ENCODE data around the gene MMEL1.

MMEL1 gene

DNA sequence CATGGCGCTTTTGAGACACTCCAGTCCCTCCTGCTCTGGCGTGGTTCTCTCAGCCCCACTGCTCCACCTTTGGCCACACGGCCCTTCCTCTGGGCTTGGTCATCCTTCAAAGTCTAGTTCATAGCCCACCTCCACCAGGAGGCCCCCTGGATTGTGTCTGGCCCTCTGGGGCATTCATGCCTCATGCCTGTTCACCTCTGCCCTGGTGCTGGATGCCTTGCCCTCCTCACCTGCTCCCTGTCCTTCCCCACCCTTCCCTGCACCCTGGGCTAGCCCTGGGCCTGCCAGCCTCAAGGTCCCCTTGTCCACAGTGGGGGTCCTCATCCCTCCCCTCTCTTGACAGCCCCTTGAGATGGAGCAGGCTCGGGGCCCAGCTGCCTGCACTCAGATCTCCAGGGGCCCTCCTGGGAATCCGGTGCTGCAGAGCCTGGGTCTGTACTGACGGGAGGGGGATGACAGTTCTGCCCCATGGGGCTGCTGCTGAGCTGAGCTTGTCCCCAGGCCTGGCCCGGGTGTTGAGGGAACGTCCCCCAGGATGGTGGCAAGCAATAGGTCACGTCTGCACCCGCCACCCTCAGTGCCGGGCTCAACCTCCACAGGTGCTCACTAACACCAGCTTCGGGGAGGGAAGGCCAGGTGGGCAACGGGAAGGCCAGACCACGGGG is 27.8 kb downstream of the MMEL1 start:
- DNase-seq (ENCODE audit: low read depth): no peak

- DNase-seq (ENCODE audit: low read depth): no peak
Observed at GRCh38 chr1:2604156-2604843, 28.5 kb downstream of the MMEL1 start.

DNA sequence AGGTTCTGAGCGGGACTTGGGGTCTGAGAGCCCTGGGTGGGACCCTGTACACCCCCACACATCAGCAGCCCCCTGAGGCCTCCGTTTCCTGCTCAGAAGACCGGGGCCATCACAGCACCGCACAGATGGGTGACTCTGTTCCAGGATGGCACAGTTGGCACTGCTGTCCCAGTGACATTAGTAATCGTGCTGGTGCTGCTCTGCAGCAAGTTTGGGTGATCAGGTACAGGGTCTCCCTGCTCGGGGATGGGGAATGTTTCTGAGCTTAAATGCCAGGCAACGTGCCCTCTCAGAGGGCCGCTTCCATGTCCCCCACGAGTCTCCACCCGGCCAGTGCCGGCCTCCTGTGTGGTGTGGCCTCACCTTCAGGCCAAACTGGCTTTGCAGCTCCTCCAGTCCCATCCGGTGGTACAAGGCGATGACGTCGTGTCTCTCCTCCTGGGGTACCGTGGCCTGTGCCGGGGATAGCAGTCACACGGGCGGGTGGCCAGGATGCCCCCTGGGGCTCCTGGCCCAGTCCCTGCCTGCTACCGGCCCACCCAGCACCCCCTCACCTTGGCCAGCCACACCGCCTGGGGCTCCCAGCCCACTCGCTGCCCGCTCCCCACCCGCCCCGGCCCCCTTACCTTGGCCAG is 29.2 kb downstream of the MMEL1 start:
- DNase-seq (ENCODE audit: low read depth): no peak

DNA sequence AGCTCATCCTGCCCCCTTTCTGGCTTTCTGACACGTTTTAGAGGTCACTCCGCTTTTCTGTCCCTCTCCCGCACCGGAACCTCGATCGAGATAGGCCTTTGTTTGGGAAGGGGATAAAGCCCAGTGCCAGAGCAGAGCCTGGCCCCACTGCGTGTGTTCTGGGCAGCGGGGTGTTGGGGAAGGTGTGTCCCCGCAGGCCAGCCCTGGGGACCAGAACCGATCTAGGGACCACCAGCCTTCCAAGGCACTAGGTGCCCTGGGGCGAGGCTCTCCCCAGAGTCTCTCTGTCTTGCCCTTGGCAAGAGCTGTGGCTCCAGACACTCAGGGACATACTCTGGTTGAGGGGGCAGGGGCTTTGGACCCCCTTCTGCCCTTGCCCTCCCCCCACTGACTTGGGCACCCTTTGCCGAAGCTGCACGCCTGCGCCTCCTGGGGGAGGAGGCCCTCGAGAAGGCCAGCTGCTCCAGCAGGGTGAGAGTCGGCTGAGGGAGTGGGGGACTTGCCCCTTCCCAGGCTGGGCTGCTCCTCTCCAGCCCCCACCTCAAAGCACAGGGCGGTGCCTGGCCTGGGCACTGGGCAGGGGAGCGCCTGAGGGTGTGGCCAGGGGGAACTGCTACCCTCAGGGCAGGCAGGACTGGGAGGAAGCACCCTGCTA is 29.8 kb downstream of the MMEL1 start:
- DNase-seq (ENCODE audit: low read depth): no peak

DNA sequence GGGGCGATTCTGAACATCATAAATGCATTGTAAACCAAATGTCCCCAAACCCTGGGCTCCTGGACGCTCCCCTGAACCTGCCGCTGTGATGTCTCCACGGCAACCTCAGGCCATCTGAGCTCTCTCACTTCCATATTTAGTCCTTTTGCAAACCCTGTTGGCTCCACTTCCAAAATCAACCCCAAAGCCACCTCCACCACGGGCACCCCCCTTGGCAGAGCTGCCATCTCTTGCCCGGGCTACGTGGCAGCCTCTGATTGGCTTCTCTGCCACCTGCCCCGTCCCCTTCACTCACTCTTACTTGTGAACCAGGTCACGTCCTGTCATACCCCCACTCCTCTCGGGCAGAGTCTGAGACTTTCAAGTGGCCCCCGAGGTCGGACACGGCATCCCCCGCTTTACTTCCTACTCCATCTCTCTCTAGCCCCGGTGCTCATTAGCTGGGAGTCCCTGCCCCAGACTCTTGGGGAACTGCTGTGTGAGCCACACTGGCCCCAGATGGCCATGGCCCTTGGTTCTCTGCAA is 30.4 kb downstream of the MMEL1 start:
- no peak for DNase-seq (ENCODE audit: low read depth)

DNA sequence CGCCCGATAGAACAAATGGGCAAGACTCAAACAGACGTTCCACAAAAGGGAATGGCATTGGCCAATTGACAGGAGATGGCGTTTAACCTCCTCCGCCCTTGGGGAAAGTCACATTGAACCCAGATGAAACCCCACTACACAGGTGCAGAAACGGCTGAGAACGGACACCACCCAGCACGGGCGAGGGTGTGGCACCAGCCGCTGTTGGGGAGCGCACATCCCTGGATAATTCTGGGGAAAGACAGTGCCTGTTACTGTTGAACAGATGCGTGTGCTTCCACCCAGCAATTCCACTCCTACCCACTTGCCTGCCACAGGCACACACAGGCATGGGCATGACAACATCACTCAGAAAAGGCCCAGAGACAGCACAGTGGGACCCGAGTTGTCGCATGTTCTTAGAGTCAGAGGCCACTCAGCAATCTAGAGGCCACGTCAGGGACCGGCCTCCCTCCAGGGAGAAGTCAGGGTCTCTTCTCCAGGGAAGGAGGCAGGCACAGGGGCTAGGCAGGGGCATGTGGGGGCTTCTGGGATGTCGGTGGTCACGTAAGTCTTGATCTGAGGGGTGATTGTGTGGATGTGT is 31.0 kb downstream of the MMEL1 start:
- DNase-seq (ENCODE audit: low read depth): no peak

DNA sequence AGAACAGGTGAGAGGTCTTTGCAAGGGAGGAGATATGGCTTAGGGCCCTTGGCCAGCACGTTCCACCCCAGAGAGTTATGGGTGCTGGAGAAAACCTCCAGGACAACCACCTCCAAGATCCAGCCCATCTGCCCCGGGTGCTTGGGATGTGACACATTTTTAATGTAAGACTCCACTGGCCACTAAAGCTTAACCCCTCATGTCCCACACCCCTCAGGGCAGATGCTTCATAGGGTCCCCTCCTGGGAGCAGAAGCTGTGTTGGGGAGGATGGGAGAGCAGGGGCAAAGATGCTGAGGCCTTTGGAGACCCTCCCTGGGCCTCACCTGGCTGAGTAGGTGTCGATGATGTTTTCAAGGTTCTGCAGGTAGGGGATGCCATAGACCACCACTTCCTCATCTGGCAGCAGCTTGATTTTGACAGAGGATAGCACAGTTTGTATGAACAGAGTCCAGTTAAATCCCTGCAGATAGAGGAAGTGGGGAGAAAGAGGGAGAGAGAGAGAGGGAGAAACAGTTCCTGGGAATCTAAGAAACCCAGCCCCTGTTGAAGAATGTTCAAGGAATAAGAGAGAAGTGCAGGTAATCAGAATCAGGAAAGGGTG is 34.4 kb downstream of the MMEL1 start:
- no peak for DNase-seq (ENCODE audit: low read depth)

DNA sequence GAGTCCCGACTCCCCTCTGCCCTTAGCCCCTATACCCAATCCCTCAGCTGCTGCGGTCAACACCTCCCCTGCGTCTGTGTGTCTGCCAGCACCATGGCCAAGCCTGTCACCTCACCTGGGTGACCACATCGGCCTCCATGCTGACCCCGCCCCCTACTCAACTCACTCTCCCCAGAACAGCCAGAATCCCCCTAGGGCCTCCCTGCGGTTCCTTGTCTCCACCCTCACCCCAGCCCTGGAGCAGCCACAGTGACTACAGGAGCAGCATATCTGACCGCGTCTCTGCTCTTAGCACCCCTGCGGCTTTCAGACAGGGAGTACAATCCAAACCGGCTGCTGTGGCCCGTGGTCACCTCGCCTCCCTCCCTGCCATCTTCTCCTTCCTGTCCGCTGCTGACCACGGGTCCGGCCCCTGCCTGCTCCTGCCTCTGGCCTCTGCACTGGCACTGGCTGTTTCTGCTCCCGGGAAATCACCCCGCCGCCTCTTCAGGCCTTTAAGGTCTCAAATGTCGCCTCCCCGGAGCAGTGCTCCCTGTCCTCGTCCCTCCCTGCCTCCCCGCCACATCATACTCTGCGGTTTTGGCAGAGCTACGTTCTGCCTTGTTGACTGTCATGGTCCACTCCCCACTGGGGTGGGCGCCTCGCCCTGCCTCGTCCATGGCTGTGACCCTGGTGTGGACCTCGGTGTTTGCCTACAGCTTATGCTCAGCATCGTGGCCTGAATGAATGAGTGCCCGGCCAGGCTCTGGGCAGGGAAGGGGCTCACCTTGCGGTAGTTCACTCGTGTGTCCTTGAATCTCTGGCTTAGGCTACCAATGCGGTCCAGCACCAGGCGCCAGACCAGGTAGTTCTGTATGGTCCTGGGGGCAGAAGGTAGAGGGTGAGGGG is 35.1 kb downstream of the MMEL1 start:
- DNase-seq (ENCODE audit: low read depth): no peak

- no peak for DNase-seq (ENCODE audit: low read depth)
Observed at GRCh38 chr1:2596530-2597333, 36.1 kb downstream of the MMEL1 start.

DNA sequence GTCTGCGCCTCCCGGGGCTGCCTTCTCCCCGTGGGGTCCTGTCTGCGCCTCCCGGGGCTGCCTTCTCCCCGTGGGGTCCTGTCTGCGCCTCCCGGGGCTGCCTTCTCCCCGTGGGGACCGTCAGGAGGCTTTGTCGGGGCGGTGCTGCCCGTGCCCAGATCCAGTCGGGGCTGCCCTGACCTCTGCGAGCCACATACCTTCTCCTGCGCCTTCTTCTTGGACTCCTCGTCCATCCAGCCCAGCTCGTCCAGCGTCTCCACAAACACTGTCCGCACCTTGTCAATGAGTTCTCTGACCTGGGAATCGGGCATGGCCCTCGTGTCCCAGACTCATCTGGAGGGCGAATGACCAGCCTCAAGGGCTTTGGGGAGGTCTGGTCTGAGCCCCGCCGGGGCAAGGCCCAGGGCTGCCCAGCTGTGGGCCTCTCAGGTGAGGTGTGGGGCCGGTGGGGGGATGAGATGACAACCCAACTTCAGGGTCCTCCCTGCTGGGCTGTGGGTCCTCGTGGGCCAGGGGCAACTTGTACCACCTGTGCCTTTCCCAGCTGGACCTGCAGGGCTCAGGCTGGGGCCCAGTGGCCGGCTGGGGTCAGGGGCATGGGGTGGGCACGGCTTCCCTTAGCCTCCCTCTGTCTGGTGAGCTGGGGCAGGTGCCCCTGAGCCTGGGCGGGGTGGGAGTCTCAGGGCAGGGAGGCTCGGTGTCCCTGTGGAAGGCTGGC is 36.8 kb downstream of the MMEL1 start:
- DNase-seq (ENCODE audit: low read depth): no peak

GRCh38 chr1:2595261-2595811 is 37.5 kb downstream of the MMEL1 start:
- no peak for DNase-seq (ENCODE audit: low read depth)

DNA sequence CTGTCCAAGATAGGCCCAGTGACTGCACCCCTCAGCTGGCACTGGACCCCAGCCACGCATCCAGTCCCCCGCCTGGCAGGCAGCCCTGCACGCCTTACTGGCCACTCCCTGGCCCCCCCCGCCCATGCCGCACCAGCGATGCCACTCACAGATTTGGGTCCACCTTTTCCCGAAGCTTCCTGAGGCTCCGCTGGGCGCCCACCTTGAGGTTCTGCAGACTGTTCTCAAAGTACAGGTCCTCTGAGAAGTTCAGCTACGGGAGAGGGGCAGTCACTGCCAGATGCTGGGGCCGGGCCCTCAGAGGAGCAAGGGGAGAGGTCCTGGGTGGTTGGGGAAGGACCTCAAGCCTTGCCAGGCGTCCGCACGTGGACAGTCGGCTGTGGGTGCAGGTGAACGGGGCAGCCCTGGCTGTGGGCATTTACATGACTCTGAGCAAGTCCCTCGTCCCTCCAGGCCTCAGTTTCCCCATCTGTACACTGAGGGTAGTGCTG is 38.1 kb downstream of the MMEL1 start:
- no peak for DNase-seq (ENCODE audit: low read depth)

GRCh38 chr1:2594001-2594640 is 38.7 kb downstream of the MMEL1 start:
- no peak for DNase-seq (ENCODE audit: low read depth)

GRCh38 chr1:2593251-2593878 is 39.5 kb downstream of the MMEL1 start:
- DNase-seq (ENCODE audit: low read depth): no peak

DNA sequence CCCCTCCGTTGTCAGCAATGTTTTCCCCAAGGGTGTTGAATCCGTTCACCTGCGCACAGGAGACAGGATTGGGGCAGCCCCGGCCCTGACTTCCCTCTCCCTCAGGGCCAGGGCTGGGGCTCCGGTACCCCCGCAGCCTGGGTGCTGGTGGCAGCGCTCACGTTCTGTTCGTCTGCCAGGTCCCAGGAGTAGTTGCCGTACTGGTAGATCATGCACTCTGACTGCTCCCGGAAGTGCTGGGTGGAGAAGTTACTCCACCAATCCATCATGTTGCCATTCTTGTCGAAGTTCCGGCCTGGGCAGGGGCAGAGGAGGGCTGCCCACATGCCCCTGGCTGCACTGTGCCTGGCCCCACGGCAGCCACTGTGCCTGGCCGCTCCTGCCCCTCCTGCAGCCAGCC is 40.1 kb downstream of the MMEL1 start:
- no peak for DNase-seq (ENCODE audit: low read depth)

GRCh38 chr1:2591581-2592261 is 41.1 kb downstream of the MMEL1 start:
- no peak for DNase-seq (ENCODE audit: low read depth)

DNA sequence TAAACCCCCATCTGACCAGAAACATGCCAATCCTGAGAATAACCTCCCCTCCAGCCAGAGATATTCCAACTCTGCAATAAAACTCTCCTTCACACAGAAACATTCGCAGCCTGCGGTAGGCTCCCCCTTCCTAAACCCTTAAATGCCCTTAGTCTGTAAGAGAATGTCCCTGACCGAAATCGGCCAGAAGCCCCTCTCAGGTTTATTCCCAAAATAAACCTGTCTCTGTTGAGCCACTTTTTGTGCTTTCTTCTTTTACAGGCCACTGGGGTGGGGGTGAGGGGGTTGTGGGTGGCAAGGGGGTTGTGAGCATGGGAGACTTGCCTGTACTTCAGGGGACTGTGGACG is 41.6 kb downstream of the MMEL1 start:
- no peak for DNase-seq (ENCODE audit: low read depth)
